ENCODE data around the gene PACS1. TPM values are rescaled to one million over a fixed set of nuclear protein-coding genes. Genes with fewer than 3 reads are reported as not detected.

Gene PACS1
- total RNA-seq, 1 donor from 2014 or later: 24.9 TPM

- peak; percentile 42 for DNase-seq (ENCODE audit: low read depth)
Measured at GRCh38 chr11:66068923-66069714, 953 bp upstream of the PACS1 start.

GRCh38 chr11:66070604-66071380 lies 720 bp downstream of the PACS1 start:
- H3K4me3 ChIP-seq (ENCODE audit: low read depth, low read length): peak overlapping the region; percentile 75
- TF ChIP-seq CTCF (conservative IDR thresholded peaks at IDR 0.05; ENCODE audit: low read depth, low read length): no peak
- DNase-seq (ENCODE audit: low read depth): no peak

More at GRCh38 chr11:66068923-66069714, 953 bp upstream of the PACS1 start:
- TF ChIP-seq CTCF (conservative IDR thresholded peaks at IDR 0.05; ENCODE audit: low read depth, low read length): peak; percentile 44
- peak overlapping the region; percentile 75 for H3K4me3 ChIP-seq (ENCODE audit: low read depth, low read length)

- peak overlapping the region; percentile 75 for H3K4me3 ChIP-seq (ENCODE audit: low read depth, low read length)
- no peak for DNase-seq (ENCODE audit: low read depth)
- TF ChIP-seq CTCF (conservative IDR thresholded peaks at IDR 0.05; ENCODE audit: low read depth, low read length): no peak
Measured at GRCh38 chr11:66071381-66071801, 1.3 kb downstream of the PACS1 start.

- no peak for TF ChIP-seq CTCF (conservative IDR thresholded peaks at IDR 0.05; ENCODE audit: low read depth, low read length)
- H3K4me3 ChIP-seq (ENCODE audit: low read depth, low read length): no peak overlapping the region
- DNase-seq (ENCODE audit: low read depth): no peak
Measured at GRCh38 chr11:66072081-66072480, 2.0 kb downstream of the PACS1 start.

- DNase-seq (ENCODE audit: low read depth): no peak
- TF ChIP-seq CTCF (conservative IDR thresholded peaks at IDR 0.05; ENCODE audit: low read depth, low read length): no peak
- no peak overlapping the region for H3K4me3 ChIP-seq (ENCODE audit: low read depth, low read length)
Measured at GRCh38 chr11:66072518-66072917, 2.4 kb downstream of the PACS1 start.

- H3K4me3 ChIP-seq (ENCODE audit: low read depth, low read length): no peak overlapping the region
- no peak for DNase-seq (ENCODE audit: low read depth)
- no peak for TF ChIP-seq CTCF (conservative IDR thresholded peaks at IDR 0.05; ENCODE audit: low read depth, low read length)
Measured at GRCh38 chr11:66073669-66074068, 3.6 kb downstream of the PACS1 start.

Measured in epithelial cell of proximal tubule (primary cell).